Keratinocyte (primary cell): ENCODE results near the gene LRIG1. TPM values are rescaled to one million over a fixed set of nuclear protein-coding genes. Genes with fewer than 3 reads are reported as not detected.

ENCODE experiments used
- DNase-seq: peaks from one replicate; pipeline ENCODE4 v3.0.0-alpha.2; 2011; ENCODE audit warnings: low read depth, missing footprints, low spot score
- FAIRE-seq: peaks from 2 replicates; lab custom pipeline; 2011; peaks lifted over from hg19 to GRCh38; lab: Jason Lieb, UNC
- H2AFZ ChIP-seq: 2 replicates; pipeline ENCODE4 v1.6.0; 2012; ENCODE audit warnings: low read length, control low read depth, inconsistent platforms; ENCODE audit not compliant: control insufficient read depth
- H3K27ac ChIP-seq: 2 replicates; pipeline ENCODE4 v1.5.1; 2011; ENCODE audit warnings: low read length; ENCODE audit not compliant: control insufficient read depth, insufficient read depth
- H3K27me3 ChIP-seq: 3 replicates; pipeline ENCODE4 v1.6.0; 2011; ENCODE audit warnings: low read length; ENCODE audit not compliant: control insufficient read depth, insufficient read depth; ENCODE audit errors: extremely low read depth
- H3K36me3 ChIP-seq, 2 experiments: 2 replicates in 1 of 2; 3 replicates in 1 of 2; pipeline ENCODE4 v1.5.1; 2011; ENCODE audit warnings: low read length in 2 of 2, mild to moderate bottlenecking in 1 of 2; ENCODE audit not compliant: control insufficient read depth in 2 of 2, insufficient read depth in 2 of 2; ENCODE audit errors: extremely low read depth in 1 of 2
- H3K4me1 ChIP-seq: 3 replicates; pipeline ENCODE4 v1.5.1; 2011; ENCODE audit warnings: low read length; ENCODE audit not compliant: control insufficient read depth, insufficient read depth; ENCODE audit errors: extremely low read depth
- H3K4me2 ChIP-seq: 3 replicates; pipeline ENCODE4 v1.6.0; 2011; ENCODE audit warnings: low read depth, low read length; ENCODE audit not compliant: control insufficient read depth, insufficient read depth; ENCODE audit errors: extremely low read depth
- H3K4me3 ChIP-seq, 3 experiments: fragments of 200-600 bp in 1 of 3; sonication (generic) in 1 of 3; 2 replicates in 2 of 3; 3 replicates in 1 of 3; pipeline ENCODE4 v1.5.1; 2011 to 2016; ENCODE audit warnings: low read length in 3 of 3, mild to moderate bottlenecking in 3 of 3, control low read depth in 2 of 3, inconsistent platforms in 1 of 3, low read depth in 1 of 3, mixed read lengths in 1 of 3, mixed run types in 1 of 3, moderate library complexity in 1 of 3; ENCODE audit not compliant: control insufficient read depth in 2 of 3, insufficient read depth in 2 of 3; ENCODE audit errors: extremely low read depth in 1 of 3
- H3K79me2 ChIP-seq: 2 replicates; pipeline ENCODE4 v1.6.0; 2012; ENCODE audit warnings: low read length; ENCODE audit not compliant: control insufficient read depth, insufficient read depth
- H3K9ac ChIP-seq: 3 replicates; pipeline ENCODE4 v1.6.0; 2011; ENCODE audit warnings: low read length; ENCODE audit not compliant: control insufficient read depth, insufficient read depth; ENCODE audit errors: extremely low read depth
- H3K9me1 ChIP-seq: 3 replicates; pipeline ENCODE4 v1.6.0; 2011; ENCODE audit warnings: low read length; ENCODE audit not compliant: control insufficient read depth, insufficient read depth; ENCODE audit errors: extremely low read depth
- H3K9me3 ChIP-seq: 2 replicates; pipeline ENCODE4 v1.5.1; 2012; ENCODE audit warnings: low read depth, low read length; ENCODE audit not compliant: control insufficient read depth
- H4K20me1 ChIP-seq: 3 replicates; pipeline ENCODE4 v1.6.0; 2011; ENCODE audit warnings: low read length; ENCODE audit not compliant: control insufficient read depth, insufficient read depth; ENCODE audit errors: extremely low read depth
- EZH2 ChIP-seq: IDR thresholded peaks from one replicate; pipeline ENCODE4 v1.6.1; 2012; ENCODE audit warnings: inconsistent platforms, mild to moderate bottlenecking, low read length, moderate library complexity
- dilution Hi-C: fragments of 300-500 bp; cut with MboI; formaldehyde crosslinking; loops from one replicate; pipeline ENCODE4 v1.7.0; 2020; ENCODE audit warnings: low sequenced_read_pairs; ENCODE audit not compliant: extremely low pct_ligation_motif_present
- polyA plus RNA-seq, 5 experiments: library from polyadenylated mRNA; depleted of rRNA in 3 of 5; stranded (reverse) in 3 of 5; stranded (forward) in 1 of 5; unstranded in 1 of 5; fragments of >200 nt; gene quantifications; 1 replicate in 1 of 5; 2 replicates in 3 of 5; 3 replicates in 1 of 5; pipeline versions ENCODE4 v1.2.1 to v1.2.3, GENCODE V29; 2011 to 2012; ENCODE audit warnings: missing spikeins in 2 of 5, low read depth in 1 of 5, low replicate concordance in 1 of 5
- TF ChIP-seq, protein P1 (sequence below), 3 experiments: IDR thresholded peaks in 1 of 3; conservative IDR thresholded peaks in 1 of 3; optimal IDR thresholded peaks in 1 of 3; 2 replicates in 2 of 3; 3 replicates in 1 of 3; pipeline versions ENCODE3 to v1.5.1; 2011; ENCODE audit warnings: low read length in 3 of 3, mild to moderate bottlenecking in 3 of 3, moderate library complexity in 2 of 3, control low read depth in 1 of 3, inconsistent platforms in 1 of 3; ENCODE audit not compliant: insufficient read depth in 2 of 3; ENCODE audit errors: extremely low read depth in 1 of 3

The LRIG1 gene
- polyA plus RNA-seq, 1 donor (not counting 4 experiments of a cell fraction or from before 2014, with no cell fraction given), result 17.2 TPM

DNA sequence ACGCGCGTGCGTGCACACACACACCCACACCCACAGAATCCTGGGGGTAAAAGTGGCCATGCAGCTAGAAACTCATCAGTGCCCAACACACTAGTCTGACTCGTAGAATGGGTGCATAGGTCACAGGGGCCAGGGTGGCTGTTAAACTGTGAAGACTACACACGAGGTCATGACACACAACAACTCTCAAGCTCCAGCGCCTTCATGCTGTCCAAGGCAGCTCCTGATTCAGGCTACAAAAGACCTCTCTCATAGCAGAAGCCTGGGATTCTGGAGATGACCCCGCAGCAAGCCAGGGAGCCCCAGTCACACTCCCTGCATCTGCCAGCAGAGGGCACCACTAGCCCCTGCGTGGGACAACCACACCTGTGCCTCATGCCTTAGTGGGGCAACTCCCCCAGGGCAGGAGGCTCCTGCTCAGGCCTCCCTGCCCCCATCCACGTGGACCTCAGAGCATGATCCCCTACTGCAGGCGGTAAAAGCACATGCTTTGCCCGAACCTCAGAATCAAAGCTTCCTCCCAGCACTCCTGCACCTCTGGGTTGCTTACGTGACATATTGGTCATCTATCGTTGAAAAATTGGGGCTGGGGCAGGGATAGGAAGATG lies 93.1 kb downstream of the LRIG1 start:
- H3K27me3 ChIP-seq, result no peaks in the 10 kb centered on the region
- H2AFZ ChIP-seq, result no peak overlapping the region
- no peaks in the 10 kb centered on the region for H3K4me1 ChIP-seq
- no peaks in the 10 kb centered on the region for H3K9me3 ChIP-seq
- H4K20me1 ChIP-seq, result no peaks in the 10 kb centered on the region
- FAIRE-seq (peak; percentile 78), DNase-seq (peak; percentile 28)
- H3K79me2 ChIP-seq, result no peaks in the 10 kb centered on the region
- peaks cover 3 to 35% of the 10 kb centered on the region in 2 experiments for H3K36me3 ChIP-seq
- H3K9ac ChIP-seq, result no peak overlapping the region
- no peak overlapping the region for H3K27ac ChIP-seq
- no peak overlapping the region for H3K4me3 ChIP-seq
- dilution Hi-C loops, result no loop called here
- H3K4me2 ChIP-seq, result no peak overlapping the region
- no peaks in the 10 kb centered on the region for H3K9me1 ChIP-seq
- TF ChIP-seq, protein P1, sequence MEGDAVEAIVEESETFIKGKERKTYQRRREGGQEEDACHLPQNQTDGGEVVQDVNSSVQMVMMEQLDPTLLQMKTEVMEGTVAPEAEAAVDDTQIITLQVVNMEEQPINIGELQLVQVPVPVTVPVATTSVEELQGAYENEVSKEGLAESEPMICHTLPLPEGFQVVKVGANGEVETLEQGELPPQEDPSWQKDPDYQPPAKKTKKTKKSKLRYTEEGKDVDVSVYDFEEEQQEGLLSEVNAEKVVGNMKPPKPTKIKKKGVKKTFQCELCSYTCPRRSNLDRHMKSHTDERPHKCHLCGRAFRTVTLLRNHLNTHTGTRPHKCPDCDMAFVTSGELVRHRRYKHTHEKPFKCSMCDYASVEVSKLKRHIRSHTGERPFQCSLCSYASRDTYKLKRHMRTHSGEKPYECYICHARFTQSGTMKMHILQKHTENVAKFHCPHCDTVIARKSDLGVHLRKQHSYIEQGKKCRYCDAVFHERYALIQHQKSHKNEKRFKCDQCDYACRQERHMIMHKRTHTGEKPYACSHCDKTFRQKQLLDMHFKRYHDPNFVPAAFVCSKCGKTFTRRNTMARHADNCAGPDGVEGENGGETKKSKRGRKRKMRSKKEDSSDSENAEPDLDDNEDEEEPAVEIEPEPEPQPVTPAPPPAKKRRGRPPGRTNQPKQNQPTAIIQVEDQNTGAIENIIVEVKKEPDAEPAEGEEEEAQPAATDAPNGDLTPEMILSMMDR (optimal IDR thresholded peaks at IDR 0.05 in 1 of 3, IDR thresholded peaks at IDR 0.05 in 1 of 3, conservative IDR thresholded peaks at IDR 0.05 in 1 of 3; ENCODE audit: extremely low read depth in 1 of 3, insufficient read depth in 2 of 3, low read length in 3 of 3), result peak; percentile 88 to 97 (median 97)
- no peak for TF ChIP-seq EZH2

DNA sequence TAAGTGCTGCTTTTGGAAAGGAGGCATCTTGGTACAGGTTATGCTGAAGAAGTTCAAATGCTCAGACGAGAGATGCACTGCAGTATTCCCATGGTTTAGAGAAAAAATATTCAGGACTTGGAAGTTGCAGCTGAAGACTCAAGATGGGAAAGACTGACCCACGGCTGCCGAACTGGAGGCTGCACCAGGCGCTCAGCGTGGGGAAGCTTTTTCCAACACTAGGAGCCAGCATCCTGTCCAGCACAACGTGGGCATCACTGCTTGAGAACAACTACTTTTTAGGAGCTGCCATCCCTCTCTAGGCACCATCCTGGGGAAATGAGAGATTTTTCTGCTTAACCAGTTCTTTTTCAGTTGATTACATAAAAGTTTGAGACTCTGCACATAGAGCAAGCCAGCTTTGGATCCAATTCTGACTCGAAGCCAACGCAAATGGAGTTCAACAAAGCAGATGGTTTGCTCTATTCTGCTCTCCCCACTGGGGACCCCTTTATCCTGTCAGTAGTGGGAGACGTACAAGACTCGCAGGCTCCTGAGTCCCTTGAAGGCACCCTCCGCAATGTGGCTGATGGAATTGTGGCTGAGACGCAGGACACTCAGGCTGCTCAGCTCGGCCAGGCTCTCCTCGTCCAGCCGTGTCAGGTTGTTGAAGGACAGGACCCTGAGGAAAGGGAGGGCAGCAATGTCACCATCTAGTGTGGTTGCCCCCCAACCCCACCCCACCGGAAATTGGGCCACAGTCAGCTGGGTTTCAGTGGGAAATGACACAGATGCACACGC lies 93.8 kb downstream of the LRIG1 start:
- H3K36me3 ChIP-seq, result peaks cover 3 to 31% of the 10 kb centered on the region in 2 experiments
- H3K27me3 ChIP-seq, result no peaks in the 10 kb centered on the region
- H4K20me1 ChIP-seq, result no peaks in the 10 kb centered on the region
- TF ChIP-seq EZH2, result no peak
- TF ChIP-seq, protein P1 (optimal IDR thresholded peaks at IDR 0.05 in 1 of 3, IDR thresholded peaks at IDR 0.05 in 1 of 3, conservative IDR thresholded peaks at IDR 0.05 in 1 of 3; ENCODE audit: extremely low read depth in 1 of 3, insufficient read depth in 2 of 3, low read length in 3 of 3), result no peak
- no peaks in the 10 kb centered on the region for H3K79me2 ChIP-seq
- H2AFZ ChIP-seq, result no peak overlapping the region
- H3K27ac ChIP-seq, result no peak overlapping the region
- FAIRE-seq (no peak), DNase-seq (no peak)
- no peaks in the 10 kb centered on the region for H3K4me1 ChIP-seq
- H3K9me1 ChIP-seq, result no peaks in the 10 kb centered on the region
- dilution Hi-C loops, result no loop called here
- H3K4me3 ChIP-seq, result no peak overlapping the region
- H3K9ac ChIP-seq, result no peak overlapping the region
- no peak overlapping the region for H3K4me2 ChIP-seq
- no peaks in the 10 kb centered on the region for H3K9me3 ChIP-seq
